VCaP (cell line): ENCODE results near the gene TGM5.
"Not testable (repeated sequence)": the region's sequence is repeated elsewhere in the genome, so short reads cannot be mapped to it uniquely, and the experiment has no call there.

Experiments used
- H3K27ac ChIP-seq: fragments of 450-650 bp; 2 replicates; pipeline ENCODE4 v1.5.1; 2017
- CTCF ChIP-seq: fragments of 450-650 bp; conservative IDR thresholded peaks from 2 replicates; pipeline ENCODE4 v1.5.1; 2017; ENCODE audit warnings: mild to moderate bottlenecking, moderate library complexity

TGM5 gene

GRCh38 chr15:43230640-43231115 is 36.0 kb downstream of the TGM5 start:
- no peak for TF ChIP-seq CTCF
- no peak overlapping the region for H3K27ac ChIP-seq

GRCh38 chr15:43229977-43230376 is 36.8 kb downstream of the TGM5 start:
- no peak overlapping the region for H3K27ac ChIP-seq

GRCh38 chr15:43226436-43227305 is 40.1 kb downstream of the TGM5 start:
- no peak overlapping the region for H3K27ac ChIP-seq
- TF ChIP-seq CTCF: no peak

More at GRCh38 chr15:43229977-43230376, 36.8 kb downstream of the TGM5 start:
- no peak for TF ChIP-seq CTCF

GRCh38 chr15:43225950-43226255 is 40.8 kb downstream of the TGM5 start:
- not testable (repeated sequence) for H3K27ac ChIP-seq

- H3K27ac ChIP-seq: no peak overlapping the region
- TF ChIP-seq CTCF: peak; percentile 84
These were observed 41.4 kb downstream of the TGM5 start for GRCh38 chr15:43225201-43225949.

- no peak for TF ChIP-seq CTCF
- H3K27ac ChIP-seq: no peak overlapping the region
These were observed 45.3 kb downstream of the TGM5 start for GRCh38 chr15:43221422-43221821.

- no peak within 1 kb of the TSS for H3K27ac ChIP-seq
- no peak for TF ChIP-seq CTCF
These were observed 45.7 kb downstream of the TGM5 start, which contains the start of gene EPB42 for GRCh38 chr15:43220991-43221403. Gene EPB42, minus strand, starts transcription at chr15:43221018. Its CDS starts 193 bp downstream, at chr15:43220825.
